GM23338 (cell line): ENCODE results near the gene MRPS27. TPM values are rescaled to one million over a fixed set of nuclear protein-coding genes. Genes with fewer than 3 reads are reported as not detected.

Experiments used
- ATAC-seq: fragments of 200-7000 bp; cut with Tn5 transposase; 3 replicates; pipeline ENCODE4 v1.9.1; 2020
- DNase-seq: peaks from one replicate; pipeline ENCODE4 v3.0.0-alpha.2; 2015; ENCODE audit warnings: low spot score
- H2AFZ ChIP-seq: fragments of 200-600 bp; sonication (generic); 2 replicates; pipeline ENCODE4 v1.8.0; 2016; ENCODE audit warnings: antibody characterized with exemption, mild to moderate bottlenecking, moderate library complexity
- H3F3A ChIP-seq: fragments of 200-600 bp; sonication (generic); replicated peaks from 2 replicates; pipeline ENCODE4 v1.8.0; 2017; ENCODE audit warnings: antibody characterized with exemption, mixed run types, low read depth
- H3K27ac ChIP-seq: fragments of 200-600 bp; sonication (generic); 2 replicates; pipeline ENCODE4 v1.6.1; 2016; ENCODE audit warnings: low read depth
- H3K27me3 ChIP-seq: fragments of 200-600 bp; sonication (generic); 2 replicates; pipeline ENCODE4 v1.8.0; 2016; ENCODE audit warnings: mild to moderate bottlenecking, mixed run types, moderate library complexity; ENCODE audit not compliant: insufficient read depth
- H3K36me3 ChIP-seq: fragments of 200-600 bp; sonication (generic); 2 replicates; pipeline ENCODE4 v1.8.0; 2016; ENCODE audit warnings: mild to moderate bottlenecking; ENCODE audit not compliant: insufficient read depth
- H3K4me1 ChIP-seq: fragments of 200-600 bp; sonication (generic); 2 replicates; pipeline ENCODE4 v1.8.0; 2016; ENCODE audit warnings: mild to moderate bottlenecking, moderate library complexity; ENCODE audit not compliant: insufficient read depth
- H3K4me2 ChIP-seq: fragments of 200-600 bp; sonication (generic); 2 replicates; pipeline ENCODE4 v1.7.1; 2017; ENCODE audit warnings: mixed run types
- H3K4me3 ChIP-seq: fragments of 200-600 bp; sonication (generic); 2 replicates; pipeline ENCODE4 v1.6.1; 2016; ENCODE audit warnings: mixed run types
- H3K79me2 ChIP-seq: fragments of 200-600 bp; sonication (generic); replicated peaks from 2 replicates; pipeline ENCODE4 v1.8.0; 2017; ENCODE audit warnings: mild to moderate bottlenecking; ENCODE audit not compliant: insufficient read depth
- H3K9me2 ChIP-seq: fragments of 200-600 bp; sonication (generic); 2 replicates; pipeline ENCODE4 v1.8.0; 2017; ENCODE audit not compliant: insufficient read depth
- H4K20me1 ChIP-seq: fragments of 200-600 bp; sonication (generic); replicated peaks from 2 replicates; pipeline ENCODE4 v1.8.0; 2017; ENCODE audit warnings: mild to moderate bottlenecking; ENCODE audit not compliant: insufficient read depth
- H3K27ac Mint-ChIP-seq: 2 replicates; pipeline ENCODE4 v1.8.0; 2020; ENCODE audit warnings: inconsistent platforms, mild to moderate bottlenecking, moderate library complexity, mixed read lengths
- H3K27me3 Mint-ChIP-seq: 3 replicates; pipeline ENCODE4 v1.8.0; 2022; ENCODE audit warnings: low read depth, mild to moderate bottlenecking, moderate library complexity, mixed read lengths, inconsistent platforms; ENCODE audit not compliant: insufficient read depth, poor library complexity
- H3K36me3 Mint-ChIP-seq: 3 replicates; pipeline ENCODE4 v1.8.0; 2021; ENCODE audit warnings: low read depth, mild to moderate bottlenecking, inconsistent platforms, moderate library complexity, mixed read lengths
- H3K4me1 Mint-ChIP-seq: 3 replicates; pipeline ENCODE4 v1.8.0; 2020; ENCODE audit warnings: mild to moderate bottlenecking, inconsistent platforms, mixed read lengths
- H3K4me3 Mint-ChIP-seq: 3 replicates; pipeline ENCODE4 v1.8.0; 2021; ENCODE audit warnings: moderate library complexity, mild to moderate bottlenecking, inconsistent platforms, mixed read lengths
- H3K9me3 Mint-ChIP-seq: 3 replicates; pipeline ENCODE4 v1.8.0; 2020; ENCODE audit warnings: moderate library complexity, mild to moderate bottlenecking, inconsistent platforms, mixed read lengths
- JUNB ChIP-seq: IDR thresholded peaks from one replicate; pipeline ENCODE4 v1.6.1; 2016; ENCODE audit warnings: antibody characterized with exemption; ENCODE audit not compliant: unreplicated experiment
- NANOG ChIP-seq: IDR thresholded peaks from 2 replicates; pipeline ENCODE4 v1.6.1; 2016; ENCODE audit warnings: antibody characterized with exemption, borderline replicate concordance
- POLR2AphosphoS5 ChIP-seq: IDR thresholded peaks from 2 replicates; pipeline ENCODE4 v1.6.1; 2016; ENCODE audit warnings: antibody characterized with exemption, low read depth
- ZNF114 ChIP-seq: fragments of 250-450 bp; sonication (Bioruptor Pico); IDR thresholded peaks from 2 replicates; pipeline ENCODE4 v1.5.0; 2020; ENCODE audit warnings: mild to moderate bottlenecking, moderate library complexity
- polyA plus RNA-seq: library from polyadenylated mRNA; unstranded; fragments of >200 nt; fragmentation: Nextera tagmentation; extraction: Ambion mirVana; gene quantifications from 2 replicates; pipeline ENCODE4 v1.2.1, GENCODE V29; 2016
- total RNA-seq: library from RNA; depleted of rRNA; stranded (reverse); fragments of >200 nt; shearing (Covaris generic); gene quantifications from 2 replicates; pipeline ENCODE4 v1.2.3, GENCODE V29; 2014
- TF ChIP-seq, protein P1 (sequence below): IDR thresholded peaks from one replicate; pipeline ENCODE4 v1.6.1; 2018; ENCODE audit warnings: antibody characterized with exemption; ENCODE audit not compliant: unreplicated experiment
- TF ChIP-seq, protein P2 (sequence below): fragments of 250-450 bp; sonication (Bioruptor Pico); IDR thresholded peaks from 2 replicates; pipeline ENCODE4 v1.5.0; 2020; ENCODE audit warnings: mild to moderate bottlenecking, moderate library complexity

The MRPS27 gene
- total and polyA plus RNA-seq, 2 experiments from 2014 or later, result 53.2 to 141 TPM

DNA sequence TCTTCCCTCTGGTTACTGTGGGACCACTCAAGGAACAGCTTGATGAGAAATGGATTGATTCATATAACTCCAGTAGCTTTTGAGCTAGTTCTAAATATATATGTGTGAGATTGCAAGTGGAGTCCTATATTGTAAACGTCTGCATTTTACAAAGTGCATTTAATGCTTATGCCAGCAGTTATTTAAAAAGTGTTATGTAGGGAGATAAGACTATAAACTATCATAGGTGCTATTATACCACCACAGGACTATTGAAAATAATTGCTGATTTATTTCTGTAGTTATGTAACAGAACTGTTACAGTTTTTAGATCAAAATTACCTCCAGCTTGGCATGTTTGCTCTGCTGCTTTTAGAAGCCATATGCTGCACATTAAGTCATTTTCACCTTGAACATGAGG, 36.3 kb upstream of the MRPS27 start:
- Mint-ChIP-seq H3K27ac (no peak overlapping the region), H3K4me1 (peaks cover under 1% of the 10 kb centered on the region; the same call in 1 of the 3 replicates), H3K36me3 (peaks cover 20% of the 10 kb centered on the region), H3K4me3 (no peak overlapping the region), H3K27me3 (peaks cover 1% of the 10 kb centered on the region), H3K9me3 (no peaks in the 10 kb centered on the region)
- DNase-seq (no peak), ATAC-seq (no peak)
- no peak overlapping the region for H3K4me3 ChIP-seq
- no peaks in the 10 kb centered on the region for H3K79me2 ChIP-seq
- H3K4me2 ChIP-seq, result no peak overlapping the region
- no peaks in the 10 kb centered on the region; the same call in 1 of the 2 replicates for H3K9me2 ChIP-seq
- no peaks in the 10 kb centered on the region for H3K27me3 ChIP-seq
- no peaks in the 10 kb centered on the region for H4K20me1 ChIP-seq
- no peak overlapping the region for H2AFZ ChIP-seq
- 0 out of 2 replicates have a peak, but pooled peaks cover 5% of the 10 kb centered on the region for H3K36me3 ChIP-seq
- no peaks in the 10 kb centered on the region for H3F3A ChIP-seq
- no peaks in the 10 kb centered on the region for H3K4me1 ChIP-seq
- no peak overlapping the region for H3K27ac ChIP-seq
- TF ChIP-seq POLR2AphosphoS5 (no peak), JUNB (no peak), ZNF114 (no peak), NANOG (no peak)
- TF ChIP-seq, protein P1, sequence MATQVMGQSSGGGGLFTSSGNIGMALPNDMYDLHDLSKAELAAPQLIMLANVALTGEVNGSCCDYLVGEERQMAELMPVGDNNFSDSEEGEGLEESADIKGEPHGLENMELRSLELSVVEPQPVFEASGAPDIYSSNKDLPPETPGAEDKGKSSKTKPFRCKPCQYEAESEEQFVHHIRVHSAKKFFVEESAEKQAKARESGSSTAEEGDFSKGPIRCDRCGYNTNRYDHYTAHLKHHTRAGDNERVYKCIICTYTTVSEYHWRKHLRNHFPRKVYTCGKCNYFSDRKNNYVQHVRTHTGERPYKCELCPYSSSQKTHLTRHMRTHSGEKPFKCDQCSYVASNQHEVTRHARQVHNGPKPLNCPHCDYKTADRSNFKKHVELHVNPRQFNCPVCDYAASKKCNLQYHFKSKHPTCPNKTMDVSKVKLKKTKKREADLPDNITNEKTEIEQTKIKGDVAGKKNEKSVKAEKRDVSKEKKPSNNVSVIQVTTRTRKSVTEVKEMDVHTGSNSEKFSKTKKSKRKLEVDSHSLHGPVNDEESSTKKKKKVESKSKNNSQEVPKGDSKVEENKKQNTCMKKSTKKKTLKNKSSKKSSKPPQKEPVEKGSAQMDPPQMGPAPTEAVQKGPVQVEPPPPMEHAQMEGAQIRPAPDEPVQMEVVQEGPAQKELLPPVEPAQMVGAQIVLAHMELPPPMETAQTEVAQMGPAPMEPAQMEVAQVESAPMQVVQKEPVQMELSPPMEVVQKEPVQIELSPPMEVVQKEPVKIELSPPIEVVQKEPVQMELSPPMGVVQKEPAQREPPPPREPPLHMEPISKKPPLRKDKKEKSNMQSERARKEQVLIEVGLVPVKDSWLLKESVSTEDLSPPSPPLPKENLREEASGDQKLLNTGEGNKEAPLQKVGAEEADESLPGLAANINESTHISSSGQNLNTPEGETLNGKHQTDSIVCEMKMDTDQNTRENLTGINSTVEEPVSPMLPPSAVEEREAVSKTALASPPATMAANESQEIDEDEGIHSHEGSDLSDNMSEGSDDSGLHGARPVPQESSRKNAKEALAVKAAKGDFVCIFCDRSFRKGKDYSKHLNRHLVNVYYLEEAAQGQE, result no peak
- TF ChIP-seq, protein P2, sequence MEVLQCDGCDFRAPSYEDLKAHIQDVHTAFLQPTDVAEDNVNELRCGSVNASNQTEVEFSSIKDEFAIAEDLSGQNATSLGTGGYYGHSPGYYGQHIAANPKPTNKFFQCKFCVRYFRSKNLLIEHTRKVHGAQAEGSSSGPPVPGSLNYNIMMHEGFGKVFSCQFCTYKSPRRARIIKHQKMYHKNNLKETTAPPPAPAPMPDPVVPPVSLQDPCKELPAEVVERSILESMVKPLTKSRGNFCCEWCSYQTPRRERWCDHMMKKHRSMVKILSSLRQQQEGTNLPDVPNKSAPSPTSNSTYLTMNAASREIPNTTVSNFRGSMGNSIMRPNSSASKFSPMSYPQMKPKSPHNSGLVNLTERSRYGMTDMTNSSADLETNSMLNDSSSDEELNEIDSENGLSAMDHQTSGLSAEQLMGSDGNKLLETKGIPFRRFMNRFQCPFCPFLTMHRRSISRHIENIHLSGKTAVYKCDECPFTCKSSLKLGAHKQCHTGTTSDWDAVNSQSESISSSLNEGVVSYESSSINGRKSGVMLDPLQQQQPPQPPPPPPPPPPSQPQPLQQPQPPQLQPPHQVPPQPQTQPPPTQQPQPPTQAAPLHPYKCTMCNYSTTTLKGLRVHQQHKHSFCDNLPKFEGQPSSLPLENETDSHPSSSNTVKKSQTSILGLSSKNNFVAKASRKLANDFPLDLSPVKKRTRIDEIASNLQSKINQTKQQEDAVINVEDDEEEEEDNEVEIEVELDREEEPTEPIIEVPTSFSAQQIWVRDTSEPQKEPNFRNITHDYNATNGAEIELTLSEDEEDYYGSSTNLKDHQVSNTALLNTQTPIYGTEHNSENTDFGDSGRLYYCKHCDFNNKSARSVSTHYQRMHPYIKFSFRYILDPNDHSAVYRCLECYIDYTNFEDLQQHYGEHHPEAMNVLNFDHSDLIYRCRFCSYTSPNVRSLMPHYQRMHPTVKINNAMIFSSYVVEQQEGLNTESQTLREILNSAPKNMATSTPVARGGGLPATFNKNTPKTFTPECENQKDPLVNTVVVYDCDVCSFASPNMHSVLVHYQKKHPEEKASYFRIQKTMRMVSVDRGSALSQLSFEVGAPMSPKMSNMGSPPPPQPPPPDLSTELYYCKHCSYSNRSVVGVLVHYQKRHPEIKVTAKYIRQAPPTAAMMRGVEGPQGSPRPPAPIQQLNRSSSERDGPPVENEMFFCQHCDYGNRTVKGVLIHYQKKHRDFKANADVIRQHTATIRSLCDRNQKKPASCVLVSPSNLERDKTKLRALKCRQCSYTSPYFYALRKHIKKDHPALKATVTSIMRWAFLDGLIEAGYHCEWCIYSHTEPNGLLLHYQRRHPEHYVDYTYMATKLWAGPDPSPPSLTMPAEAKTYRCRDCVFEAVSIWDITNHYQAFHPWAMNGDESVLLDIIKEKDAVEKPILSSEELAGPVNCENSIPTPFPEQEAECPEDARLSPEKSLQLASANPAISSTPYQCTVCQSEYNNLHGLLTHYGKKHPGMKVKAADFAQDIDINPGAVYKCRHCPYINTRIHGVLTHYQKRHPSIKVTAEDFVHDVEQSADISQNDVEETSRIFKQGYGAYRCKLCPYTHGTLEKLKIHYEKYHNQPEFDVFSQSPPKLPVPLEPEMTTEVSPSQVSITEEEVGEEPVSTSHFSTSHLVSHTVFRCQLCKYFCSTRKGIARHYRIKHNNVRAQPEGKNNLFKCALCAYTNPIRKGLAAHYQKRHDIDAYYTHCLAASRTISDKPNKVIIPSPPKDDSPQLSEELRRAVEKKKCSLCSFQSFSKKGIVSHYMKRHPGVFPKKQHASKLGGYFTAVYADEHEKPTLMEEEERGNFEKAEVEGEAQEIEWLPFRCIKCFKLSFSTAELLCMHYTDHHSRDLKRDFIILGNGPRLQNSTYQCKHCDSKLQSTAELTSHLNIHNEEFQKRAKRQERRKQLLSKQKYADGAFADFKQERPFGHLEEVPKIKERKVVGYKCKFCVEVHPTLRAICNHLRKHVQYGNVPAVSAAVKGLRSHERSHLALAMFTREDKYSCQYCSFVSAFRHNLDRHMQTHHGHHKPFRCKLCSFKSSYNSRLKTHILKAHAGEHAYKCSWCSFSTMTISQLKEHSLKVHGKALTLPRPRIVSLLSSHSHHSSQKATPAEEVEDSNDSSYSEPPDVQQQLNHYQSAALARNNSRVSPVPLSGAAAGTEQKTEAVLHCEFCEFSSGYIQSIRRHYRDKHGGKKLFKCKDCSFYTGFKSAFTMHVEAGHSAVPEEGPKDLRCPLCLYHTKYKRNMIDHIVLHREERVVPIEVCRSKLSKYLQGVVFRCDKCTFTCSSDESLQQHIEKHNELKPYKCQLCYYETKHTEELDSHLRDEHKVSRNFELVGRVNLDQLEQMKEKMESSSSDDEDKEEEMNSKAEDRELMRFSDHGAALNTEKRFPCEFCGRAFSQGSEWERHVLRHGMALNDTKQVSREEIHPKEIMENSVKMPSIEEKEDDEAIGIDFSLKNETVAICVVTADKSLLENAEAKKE (CRISPR knock-in tag), result no peak
